NB4 (cell line): ENCODE data around the gene CLSTN3.

ENCODE experiments used
- MYC ChIP-seq: IDR thresholded peaks from 2 replicates; pipeline ENCODE4 v1.6.1; 2011; ENCODE audit warnings: low read depth, low read length
- POLR2A ChIP-seq: IDR thresholded peaks from 2 replicates; pipeline ENCODE4 v1.6.1; 2011; ENCODE audit warnings: mild to moderate bottlenecking; ENCODE audit not compliant: insufficient read length; ENCODE audit errors: extremely low read depth
- TF ChIP-seq, protein P1 (sequence below): IDR thresholded peaks from one replicate; pipeline ENCODE4 v1.5.1; 2012; ENCODE audit warnings: low read depth, low read length
- TF ChIP-seq, protein P2 (sequence below): IDR thresholded peaks from 2 replicates; pipeline ENCODE4 v1.6.1; 2011; ENCODE audit warnings: low read depth, low read length

DNA sequence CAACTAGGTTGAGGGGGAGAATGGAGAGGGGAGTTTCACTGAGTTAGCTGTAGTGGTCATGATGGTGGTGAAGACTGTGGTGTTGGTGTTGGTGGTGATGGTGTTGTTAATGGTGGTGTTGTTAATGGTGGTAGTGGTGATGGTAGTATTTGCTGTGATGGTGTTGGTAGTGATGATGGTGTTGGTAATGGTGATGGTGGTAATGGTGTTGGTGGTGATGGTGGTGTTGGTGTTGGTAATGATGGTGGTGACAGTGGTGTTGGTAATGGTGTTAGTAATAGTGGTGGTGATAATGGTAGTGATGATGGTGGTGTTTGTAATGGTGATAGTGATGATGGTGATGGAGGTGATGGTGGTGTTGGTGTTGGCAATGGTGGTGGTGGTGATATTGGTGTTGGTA, 47.0 kb upstream of the CLSTN3 start:
- TF ChIP-seq, protein P1, sequence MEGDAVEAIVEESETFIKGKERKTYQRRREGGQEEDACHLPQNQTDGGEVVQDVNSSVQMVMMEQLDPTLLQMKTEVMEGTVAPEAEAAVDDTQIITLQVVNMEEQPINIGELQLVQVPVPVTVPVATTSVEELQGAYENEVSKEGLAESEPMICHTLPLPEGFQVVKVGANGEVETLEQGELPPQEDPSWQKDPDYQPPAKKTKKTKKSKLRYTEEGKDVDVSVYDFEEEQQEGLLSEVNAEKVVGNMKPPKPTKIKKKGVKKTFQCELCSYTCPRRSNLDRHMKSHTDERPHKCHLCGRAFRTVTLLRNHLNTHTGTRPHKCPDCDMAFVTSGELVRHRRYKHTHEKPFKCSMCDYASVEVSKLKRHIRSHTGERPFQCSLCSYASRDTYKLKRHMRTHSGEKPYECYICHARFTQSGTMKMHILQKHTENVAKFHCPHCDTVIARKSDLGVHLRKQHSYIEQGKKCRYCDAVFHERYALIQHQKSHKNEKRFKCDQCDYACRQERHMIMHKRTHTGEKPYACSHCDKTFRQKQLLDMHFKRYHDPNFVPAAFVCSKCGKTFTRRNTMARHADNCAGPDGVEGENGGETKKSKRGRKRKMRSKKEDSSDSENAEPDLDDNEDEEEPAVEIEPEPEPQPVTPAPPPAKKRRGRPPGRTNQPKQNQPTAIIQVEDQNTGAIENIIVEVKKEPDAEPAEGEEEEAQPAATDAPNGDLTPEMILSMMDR: no peak
- TF ChIP-seq POLR2A: no peak
- no peak for TF ChIP-seq MYC
- TF ChIP-seq, protein P2, sequence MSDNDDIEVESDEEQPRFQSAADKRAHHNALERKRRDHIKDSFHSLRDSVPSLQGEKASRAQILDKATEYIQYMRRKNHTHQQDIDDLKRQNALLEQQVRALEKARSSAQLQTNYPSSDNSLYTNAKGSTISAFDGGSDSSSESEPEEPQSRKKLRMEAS: no peak
